DLD1 (cell line): ENCODE results near the gene GNB1.

Experiments used
- in situ Hi-C: cut with HindIII; loops from 2 replicates; pipeline ENCODE4 v1.10.0; 2017; ENCODE audit warnings: low sequenced_read_pairs

The GNB1 gene

DNA sequence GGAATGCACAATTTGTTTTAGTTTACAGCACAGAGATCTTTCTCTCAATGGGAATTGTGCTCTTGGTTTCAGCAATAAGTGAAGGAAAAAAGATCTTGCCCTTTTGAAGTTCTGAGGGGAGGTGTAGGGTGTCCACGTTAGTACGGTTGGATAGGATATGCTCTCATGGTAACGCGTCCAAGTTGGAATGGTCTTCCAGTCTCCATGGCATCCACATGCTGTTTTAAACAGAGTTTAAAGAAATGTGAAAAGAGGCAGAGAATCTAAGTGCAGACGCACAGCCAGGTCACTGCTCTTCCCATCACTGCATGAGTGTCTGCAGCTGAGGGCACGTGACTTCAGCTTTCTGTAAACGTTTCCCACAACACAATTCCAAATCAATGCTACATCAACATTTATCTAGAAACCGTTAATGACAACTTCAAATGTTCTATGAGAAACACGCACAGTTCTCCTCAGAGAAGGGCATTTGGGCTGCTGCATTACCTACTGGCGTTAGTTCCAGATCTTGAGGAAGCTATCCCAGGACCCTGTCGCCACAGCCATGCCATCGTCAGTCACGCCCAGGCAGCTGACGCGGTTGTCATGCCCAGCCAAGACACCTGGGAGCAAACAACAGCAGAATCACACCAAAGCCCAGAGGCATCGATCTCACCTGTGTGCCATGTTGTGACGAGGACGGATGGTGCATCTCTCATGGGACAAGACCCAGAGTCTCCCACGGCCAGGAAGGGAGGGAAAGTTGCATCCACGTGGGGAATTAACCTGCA is 103.9 kb downstream of the GNB1 start:
- in situ Hi-C loops = no loop called here

- in situ Hi-C loops = no loop called here
Observed at GRCh38 chr1:1785666-1786065, 105.2 kb downstream of the GNB1 start.

GRCh38 chr1:1784933-1785332 is 106.0 kb downstream of the GNB1 start:
- in situ Hi-C loops = no loop called here

- in situ Hi-C loops = no loop called here
Observed at GRCh38 chr1:1783320-1783719, 107.6 kb downstream of the GNB1 start.

- in situ Hi-C loops = no loop called here
Observed at GRCh38 chr1:1782399-1783221, 108.3 kb downstream of the GNB1 start.

DNA sequence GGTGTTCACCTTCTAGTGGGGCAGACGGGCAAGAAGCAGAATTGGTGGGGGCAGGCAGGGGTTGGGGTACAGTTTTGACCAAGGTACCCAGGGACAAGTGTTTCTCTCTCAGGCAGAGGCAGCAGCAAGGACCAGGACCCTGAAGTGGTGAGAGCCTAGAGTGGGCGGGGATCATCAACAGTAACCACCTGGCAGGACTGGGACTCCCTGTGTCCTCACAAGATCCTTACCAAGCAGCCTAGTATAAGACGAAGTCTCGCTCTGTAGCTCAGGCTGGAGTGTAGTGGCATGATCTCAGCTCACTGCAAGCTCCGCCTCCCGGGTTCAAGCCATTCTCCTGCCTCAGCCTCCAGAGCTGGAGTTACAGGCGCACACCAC is 109.4 kb downstream of the GNB1 start:
- in situ Hi-C loops = no loop called here

- in situ Hi-C loops = no loop called here
Observed at GRCh38 chr1:1780598-1781525, 110.0 kb downstream of the GNB1 start.

DNA sequence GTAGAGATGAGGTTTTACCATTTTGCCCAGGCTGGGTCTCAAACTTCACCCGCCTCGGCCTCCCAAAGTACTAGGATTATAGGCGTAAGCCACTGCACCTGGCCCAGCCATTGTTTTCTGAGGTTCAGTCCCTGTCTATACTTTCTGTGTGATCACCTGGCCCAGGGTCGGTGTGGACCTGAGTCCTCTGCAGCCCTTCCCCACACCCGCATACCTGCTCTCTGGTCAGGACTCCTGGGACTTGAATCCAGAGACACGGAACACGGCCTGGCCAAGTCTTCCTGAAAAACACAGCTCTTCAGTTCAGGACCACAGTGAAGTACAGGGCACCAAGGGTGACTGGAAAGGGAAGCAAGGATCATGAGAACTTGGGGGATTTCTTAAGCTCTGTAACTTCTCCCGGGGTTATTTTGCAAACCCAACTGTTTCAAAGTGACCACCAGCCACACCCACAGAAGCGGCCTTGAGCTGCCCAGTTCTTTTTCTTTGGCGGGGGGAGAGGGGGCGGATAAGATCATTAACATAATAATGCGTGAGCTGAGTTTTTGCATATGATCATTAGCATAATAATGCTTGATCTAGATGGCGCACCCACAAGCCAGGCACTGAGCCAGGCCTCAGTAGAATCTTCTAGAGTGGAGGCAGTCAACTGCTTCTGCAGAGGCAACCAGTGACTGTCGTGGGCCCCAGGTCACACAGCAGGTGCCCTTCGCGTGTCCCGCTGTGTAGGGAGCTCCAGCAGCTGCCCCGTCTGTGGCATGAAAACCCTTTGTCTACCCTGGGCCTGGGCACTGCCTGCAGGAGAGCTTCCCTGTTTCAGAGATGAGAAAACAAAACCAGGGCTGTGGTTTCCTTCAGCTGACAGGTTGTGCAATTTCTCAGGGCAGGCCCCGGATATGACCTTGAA is 110.9 kb downstream of the GNB1 start:
- in situ Hi-C loops = no loop called here

DNA sequence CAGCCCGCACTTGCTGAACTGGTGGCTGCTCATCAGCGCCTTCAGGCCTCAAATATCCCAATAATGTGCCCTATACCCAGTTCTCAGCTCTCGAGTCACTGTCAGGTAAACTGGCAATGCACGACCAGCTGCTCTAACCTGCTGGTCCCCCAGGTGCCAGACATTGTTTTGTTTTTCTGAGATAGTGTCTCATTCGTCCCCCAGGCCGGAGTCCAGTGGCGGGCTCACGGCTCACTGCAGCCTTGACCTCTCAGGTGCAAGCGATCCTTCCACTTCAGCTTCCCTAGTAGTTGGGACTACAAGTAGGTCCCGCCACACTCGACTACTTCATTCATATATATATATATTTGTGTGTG is 111.6 kb downstream of the GNB1 start:
- in situ Hi-C loops = no loop called here

- in situ Hi-C loops = no loop called here
Observed at GRCh38 chr1:1778663-1779319, 112.1 kb downstream of the GNB1 start.

- in situ Hi-C loops = no loop called here
Observed at GRCh38 chr1:1777950-1778662, 112.8 kb downstream of the GNB1 start, which contains the start of gene NADK. NADK (minus strand) TSS chr1:1778470; CDS start chr1:1765406, 13,064 bp downstream.

- in situ Hi-C loops = no loop called here
Observed at GRCh38 chr1:1777583-1777899, 113.3 kb downstream of the GNB1 start.

- in situ Hi-C loops = no loop called here
Observed at GRCh38 chr1:1776672-1777582, 114.0 kb downstream of the GNB1 start.

- in situ Hi-C loops = no loop called here
Observed at GRCh38 chr1:1775327-1776226, 115.3 kb downstream of the GNB1 start.

GRCh38 chr1:1773874-1774273 is 117.0 kb downstream of the GNB1 start:
- in situ Hi-C loops = no loop called here

GRCh38 chr1:1771096-1771495 is 119.8 kb downstream of the GNB1 start:
- in situ Hi-C loops = no loop called here

- in situ Hi-C loops = no loop called here
Observed at GRCh38 chr1:1770102-1770501, 120.8 kb downstream of the GNB1 start.
